ES-I3 (cell line): Measurements from ENCODE around the gene ADAT3.
A peak's percentile ranks its signal among the peaks of the same experiment; 100 is the strongest.

ENCODE experiments used
- H3K36me3 ChIP-seq: 2 replicates; pipeline ENCODE4 v1.6.1; 2013; ENCODE audit warnings: mild to moderate bottlenecking, low read length, control low read depth, moderate library complexity; ENCODE audit not compliant: insufficient read depth
- H3K4me1 ChIP-seq: 2 replicates; pipeline ENCODE4 v1.6.1; 2013; ENCODE audit warnings: mild to moderate bottlenecking, control low read depth, low read length; ENCODE audit not compliant: insufficient read depth
- H3K9ac ChIP-seq: 2 replicates; pipeline ENCODE4 v1.6.1; 2013; ENCODE audit warnings: low read depth, mild to moderate bottlenecking, low read length, moderate library complexity
- H3K9me3 ChIP-seq: 2 replicates; pipeline ENCODE4 v1.6.1; 2013; ENCODE audit warnings: mild to moderate bottlenecking, low read length, moderate library complexity; ENCODE audit not compliant: control insufficient read depth, insufficient read depth

Gene ADAT3

DNA sequence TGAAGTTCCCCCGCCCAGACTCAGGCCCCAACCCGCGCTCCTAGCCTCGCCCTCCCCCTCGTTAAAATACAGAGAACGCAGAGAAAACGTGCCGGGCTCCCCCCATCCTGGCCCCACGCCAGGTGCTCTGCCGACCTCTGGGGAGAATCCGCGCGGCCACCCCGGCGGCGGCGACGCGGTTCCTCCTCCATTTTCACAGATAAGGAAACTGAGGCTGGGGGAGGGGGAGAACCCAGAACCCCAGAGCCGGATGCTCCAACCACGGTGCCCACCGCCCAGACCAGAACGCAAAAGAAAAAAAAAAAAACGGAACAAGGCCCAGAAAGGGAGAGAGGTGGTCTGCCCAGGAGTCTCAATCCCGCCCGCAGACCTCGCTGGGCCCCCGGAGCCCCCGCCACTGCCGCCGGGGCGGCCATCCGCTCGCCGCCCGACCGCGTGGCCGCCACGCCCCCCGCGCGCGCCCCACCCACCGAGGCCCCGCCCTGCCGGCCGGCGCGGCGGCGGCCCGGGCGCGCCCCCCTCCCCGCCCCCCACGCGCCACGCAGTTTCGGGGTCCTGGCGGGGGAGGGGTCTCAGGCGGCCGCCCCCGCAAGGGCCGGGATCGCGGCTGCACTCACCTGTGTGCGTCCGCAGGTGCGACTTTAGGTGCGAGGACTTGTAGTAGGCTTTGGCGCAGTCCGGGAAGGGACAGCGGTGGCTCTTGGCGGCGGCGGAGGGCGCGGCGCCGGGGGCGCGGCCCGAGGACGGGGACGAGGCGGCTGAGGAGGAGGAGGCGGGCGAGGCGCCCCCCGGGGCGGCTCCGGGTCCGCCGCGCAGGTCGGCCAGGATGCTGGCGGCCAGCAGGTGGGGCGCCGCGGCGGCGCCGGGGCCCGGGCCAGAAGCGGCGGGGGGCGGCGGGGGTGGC is 42.5 kb upstream of the ADAT3 start:
- peaks cover 17% of the 10 kb centered on the region; the same call in 1 of the 2 replicates for H3K4me1 ChIP-seq
- peak overlapping the region; percentile 85 for H3K9ac ChIP-seq
- no peaks in the 10 kb centered on the region for H3K9me3 ChIP-seq
- H3K36me3 ChIP-seq: no peaks in the 10 kb centered on the region

- peak within 1 kb of the TSS; percentile 94 for H3K9ac ChIP-seq
- peaks cover 12% of the 10 kb centered on the region; the same call in 1 of the 2 replicates for H3K4me1 ChIP-seq
- H3K9me3 ChIP-seq: no peaks in the 10 kb centered on the region
- H3K36me3 ChIP-seq: no peaks in the 10 kb centered on the region
Observed at GRCh38 chr19:1863328-1863637, 41.9 kb upstream of the ADAT3 start, which contains the start of gene KLF16. Gene KLF16 (minus strand): TSS chr19:1863579. CDS start chr19:1863497, 82 bp downstream.

GRCh38 chr19:1863638-1864479 is 41.3 kb upstream of the ADAT3 start:
- Histone ChIP-seq H3K9me3 (no peaks in the 10 kb centered on the region), H3K9ac (peak overlapping the region; percentile 94), H3K4me1 (peaks cover 10% of the 10 kb centered on the region; the same call in 1 of the 2 replicates), H3K36me3 (no peaks in the 10 kb centered on the region)

GRCh38 chr19:1864480-1865171 is 40.6 kb upstream of the ADAT3 start:
- Histone ChIP-seq H3K36me3 (no peaks in the 10 kb centered on the region), H3K4me1 (peaks cover 6% of the 10 kb centered on the region; the same call in 1 of the 2 replicates), H3K9me3 (no peaks in the 10 kb centered on the region), H3K9ac (peak overlapping the region; percentile 94)

DNA sequence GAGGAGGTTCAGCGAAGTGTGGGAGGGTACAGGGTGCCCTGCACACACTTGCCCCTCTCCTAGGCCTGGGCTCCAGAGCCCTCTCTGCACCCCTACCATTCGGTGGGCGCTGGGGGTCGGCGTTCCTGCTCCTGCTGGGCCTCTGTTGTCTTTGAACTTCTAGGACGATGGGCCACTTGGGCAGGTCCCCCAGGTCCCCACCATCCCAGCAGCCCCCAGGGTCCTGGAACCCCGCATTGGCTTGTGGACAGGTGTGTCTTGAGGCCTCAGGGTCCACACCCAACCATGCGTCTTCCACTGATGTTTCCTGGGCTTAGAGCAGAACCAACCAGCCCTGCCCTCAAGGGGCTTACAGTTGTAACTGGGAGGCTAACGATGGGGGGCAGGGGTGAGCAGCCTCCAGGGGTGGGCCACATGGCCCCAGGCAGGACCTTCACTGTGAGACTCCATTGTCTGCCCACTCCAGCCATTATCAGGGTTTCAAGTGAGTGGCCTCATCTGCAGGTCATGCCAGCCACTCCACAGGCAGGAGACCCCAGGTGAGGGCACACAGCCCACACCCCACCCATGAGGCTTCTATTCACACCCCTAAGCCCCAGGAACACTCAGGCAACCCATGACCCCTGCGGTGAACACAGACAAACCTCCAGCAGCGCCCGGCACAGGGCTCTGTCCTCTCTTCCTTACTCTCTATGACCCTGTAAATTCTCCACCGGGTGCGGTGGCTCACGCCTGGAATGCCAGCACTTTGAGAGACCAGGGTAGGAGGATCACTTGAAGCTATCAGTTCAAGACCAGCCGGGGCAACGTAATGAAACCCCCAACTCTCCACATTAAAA is 39.8 kb upstream of the ADAT3 start:
- H3K4me1 ChIP-seq: peaks cover 6% of the 10 kb centered on the region; the same call in 1 of the 2 replicates
- H3K9me3 ChIP-seq: no peaks in the 10 kb centered on the region
- no peaks in the 10 kb centered on the region for H3K36me3 ChIP-seq
- H3K9ac ChIP-seq: peak overlapping the region; percentile 17

- Histone ChIP-seq H3K4me1 (no peaks in the 10 kb centered on the region), H3K9ac (no peak overlapping the region), H3K36me3 (no peaks in the 10 kb centered on the region), H3K9me3 (no peaks in the 10 kb centered on the region)
Observed at GRCh38 chr19:1866693-1867348, 38.4 kb upstream of the ADAT3 start.

- Histone ChIP-seq H3K4me1 (no peaks in the 10 kb centered on the region), H3K9me3 (no peaks in the 10 kb centered on the region), H3K36me3 (no peaks in the 10 kb centered on the region), H3K9ac (no peak overlapping the region)
Observed at GRCh38 chr19:1867349-1867724, 37.9 kb upstream of the ADAT3 start.

- no peak overlapping the region for H3K9ac ChIP-seq
- H3K36me3 ChIP-seq: no peaks in the 10 kb centered on the region
- H3K4me1 ChIP-seq: no peaks in the 10 kb centered on the region
- H3K9me3 ChIP-seq: no peaks in the 10 kb centered on the region
Observed at GRCh38 chr19:1868971-1869370, 36.2 kb upstream of the ADAT3 start.

- no peaks in the 10 kb centered on the region for H3K9me3 ChIP-seq
- H3K4me1 ChIP-seq: no peaks in the 10 kb centered on the region; the same call in 1 of the 2 replicates
- H3K36me3 ChIP-seq: no peaks in the 10 kb centered on the region
- H3K9ac ChIP-seq: no peak overlapping the region
Observed at GRCh38 chr19:1871140-1871597, 34.0 kb upstream of the ADAT3 start.

DNA sequence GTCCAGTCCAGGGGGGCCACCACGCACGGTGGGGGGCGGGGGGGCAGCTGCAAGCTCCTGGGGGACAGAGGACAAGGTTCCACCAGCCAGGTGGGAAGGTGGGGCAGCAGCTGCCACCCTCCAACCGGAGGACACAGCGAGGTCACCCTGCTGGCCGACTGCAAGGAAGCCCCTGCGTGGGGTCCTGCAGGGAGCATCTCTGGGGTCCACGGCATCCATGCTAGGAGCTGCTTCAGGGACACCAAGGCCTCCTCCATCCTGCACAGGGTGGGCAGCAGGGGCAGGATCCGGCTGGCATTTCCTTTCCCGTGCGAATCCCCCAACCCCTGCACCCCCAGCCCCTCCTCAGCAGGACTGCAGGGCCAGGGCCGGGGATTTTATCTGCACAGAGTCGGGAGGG is 33.6 kb upstream of the ADAT3 start:
- H3K36me3 ChIP-seq: no peaks in the 10 kb centered on the region
- H3K9me3 ChIP-seq: no peaks in the 10 kb centered on the region
- no peak overlapping the region for H3K9ac ChIP-seq
- no peaks in the 10 kb centered on the region; the same call in 1 of the 2 replicates for H3K4me1 ChIP-seq

DNA sequence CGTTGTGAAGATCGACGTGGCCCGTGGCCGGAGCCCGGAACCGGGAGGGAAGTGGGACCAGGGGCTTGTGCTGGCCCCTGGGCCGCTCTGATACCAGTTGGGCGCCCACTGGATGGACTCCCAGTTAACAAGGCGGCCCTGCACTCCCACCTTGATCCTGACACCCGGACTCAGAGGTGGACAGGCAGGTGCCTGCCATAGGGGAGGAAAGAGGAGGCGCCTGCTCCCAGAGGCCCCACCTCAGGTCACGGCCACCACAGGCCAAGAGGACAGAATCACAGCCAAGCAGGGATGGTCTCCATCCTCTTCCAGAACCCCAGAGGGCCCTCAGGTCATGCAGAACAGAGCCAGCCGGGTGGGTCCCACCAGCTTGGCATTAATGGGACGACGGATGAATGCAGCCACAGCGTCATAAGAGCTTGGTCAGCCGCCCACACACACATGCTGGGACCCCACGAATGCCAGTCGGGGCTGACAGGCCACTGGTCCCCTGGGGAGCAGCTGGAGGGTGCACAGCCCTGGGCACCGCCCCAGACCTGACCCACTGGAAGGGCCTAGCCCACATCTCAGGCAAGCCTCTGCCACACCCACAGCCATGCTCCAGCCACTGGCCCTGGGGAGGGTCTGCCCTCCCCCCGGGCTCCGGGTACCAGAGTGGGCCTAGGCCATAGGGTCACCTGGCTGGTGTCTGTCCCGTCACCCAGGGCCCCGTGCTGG is 32.2 kb upstream of the ADAT3 start:
- H3K9ac ChIP-seq: no peak overlapping the region
- H3K36me3 ChIP-seq: no peaks in the 10 kb centered on the region
- H3K9me3 ChIP-seq: no peaks in the 10 kb centered on the region
- no peaks in the 10 kb centered on the region; the same call in 1 of the 2 replicates for H3K4me1 ChIP-seq

- Histone ChIP-seq H3K9ac (no peak overlapping the region), H3K36me3 (no peaks in the 10 kb centered on the region), H3K4me1 (no peaks in the 10 kb centered on the region; the same call in 1 of the 2 replicates), H3K9me3 (no peaks in the 10 kb centered on the region)
Observed at GRCh38 chr19:1873524-1874473, 31.4 kb upstream of the ADAT3 start.
